ENCODE results near the gene TIPRL. TPM values are rescaled to one million over a fixed set of nuclear protein-coding genes. Genes with fewer than 3 reads are reported as not detected.

The TIPRL gene
- total RNA-seq, 4 donors from 2014 or later = 13.6 to 28.0 (median 22.5) TPM

DNA sequence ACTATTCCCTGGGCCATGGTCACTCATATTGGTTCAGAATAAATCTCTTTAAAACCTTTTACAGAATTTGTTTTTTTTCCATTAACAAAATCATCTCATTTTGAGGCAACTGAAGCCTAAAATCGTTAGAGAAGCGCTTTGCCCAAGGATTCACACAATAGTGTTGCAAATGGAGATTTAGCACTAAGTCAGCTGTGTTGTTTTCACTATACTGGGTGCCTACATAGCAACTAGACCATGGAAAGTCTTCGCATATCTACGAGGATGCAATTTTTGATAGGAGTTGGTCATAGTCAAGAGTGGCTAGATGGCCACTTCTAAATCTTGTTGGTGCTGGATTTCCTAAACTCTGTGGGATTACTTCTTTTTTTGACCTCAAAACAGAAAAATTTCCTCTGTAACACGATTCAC lies 530 bp upstream of the TIPRL start:
- no peak for TF ChIP-seq CTCF (IDR thresholded peaks at IDR 0.05; ENCODE audit: low read depth)

- no peak for TF ChIP-seq CTCF (IDR thresholded peaks at IDR 0.05; ENCODE audit: low read depth)
Observed at GRCh38 chr1:168179438-168180147, 831 bp downstream of the TIPRL start.

GRCh38 chr1:168180148-168180524 lies 1.4 kb downstream of the TIPRL start:
- TF ChIP-seq CTCF (IDR thresholded peaks at IDR 0.05; ENCODE audit: low read depth) = no peak

DNA sequence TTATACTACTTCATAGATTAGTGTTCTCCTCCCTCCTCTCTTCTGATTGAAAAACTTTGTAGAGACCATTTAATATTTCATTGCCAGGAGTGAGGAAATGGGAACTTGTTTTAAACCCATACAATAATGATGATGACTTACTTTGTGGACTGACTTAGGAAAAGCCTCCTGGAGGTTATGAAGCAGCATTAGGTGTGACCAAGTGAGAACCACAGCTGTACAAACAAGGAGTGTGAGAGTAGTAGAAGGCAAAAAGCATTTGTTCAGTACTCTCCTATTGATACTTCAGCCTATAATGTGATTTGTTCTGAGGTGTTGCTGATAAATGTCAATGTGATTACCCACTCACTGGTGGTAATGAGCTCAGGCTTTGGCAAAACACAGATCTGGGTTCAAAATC lies 8.4 kb downstream of the TIPRL start:
- no peak for TF ChIP-seq CTCF (IDR thresholded peaks at IDR 0.05; ENCODE audit: low read depth)

GRCh38 chr1:168190403-168190802 lies 11.6 kb downstream of the TIPRL start:
- TF ChIP-seq CTCF (IDR thresholded peaks at IDR 0.05; ENCODE audit: low read depth) = no peak

DNA sequence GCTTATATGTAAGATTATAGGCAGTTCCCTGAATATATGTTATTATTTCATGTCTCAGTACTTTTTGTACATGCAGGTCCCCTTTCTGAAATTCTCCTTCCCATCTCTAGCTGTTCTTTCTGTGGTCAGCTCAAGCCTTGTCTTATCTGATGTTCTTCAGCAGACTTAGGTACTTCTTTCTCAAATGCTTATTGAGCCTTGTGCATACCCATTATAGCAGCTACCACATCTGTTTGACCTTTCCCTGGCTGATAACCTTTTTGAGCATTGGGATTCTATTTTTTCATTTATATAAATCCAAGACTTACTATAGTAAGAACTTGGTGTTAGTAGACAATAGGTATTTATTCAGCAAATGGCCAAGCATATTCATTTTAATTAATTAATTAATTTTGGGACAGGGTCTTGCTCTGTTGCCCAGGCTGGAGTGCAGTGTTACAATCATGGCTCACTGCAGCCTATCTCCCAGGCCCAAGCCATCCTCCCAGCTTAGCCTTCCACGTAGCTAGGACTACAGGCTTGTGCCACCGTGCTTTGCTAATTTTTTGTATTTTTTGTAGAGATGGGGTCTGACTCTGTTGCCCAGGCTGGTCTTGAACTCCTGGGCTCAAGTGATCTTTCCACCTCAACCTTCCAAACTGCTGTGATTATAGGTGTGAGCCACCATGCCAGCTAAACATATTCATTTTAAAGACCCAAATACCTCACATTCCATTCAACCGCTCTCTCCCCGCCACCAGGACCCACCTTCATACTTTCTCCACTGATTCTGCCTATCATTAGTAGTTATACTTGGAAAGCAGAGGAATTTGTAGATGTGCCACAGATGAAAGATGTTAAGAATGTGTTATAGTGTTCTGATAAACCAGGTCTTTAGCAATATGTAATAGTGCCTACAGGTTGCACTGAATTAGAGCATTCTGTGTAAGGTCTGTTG lies 16.7 kb downstream of the TIPRL start:
- TF ChIP-seq CTCF (IDR thresholded peaks at IDR 0.05; ENCODE audit: low read depth) = no peak

DNA sequence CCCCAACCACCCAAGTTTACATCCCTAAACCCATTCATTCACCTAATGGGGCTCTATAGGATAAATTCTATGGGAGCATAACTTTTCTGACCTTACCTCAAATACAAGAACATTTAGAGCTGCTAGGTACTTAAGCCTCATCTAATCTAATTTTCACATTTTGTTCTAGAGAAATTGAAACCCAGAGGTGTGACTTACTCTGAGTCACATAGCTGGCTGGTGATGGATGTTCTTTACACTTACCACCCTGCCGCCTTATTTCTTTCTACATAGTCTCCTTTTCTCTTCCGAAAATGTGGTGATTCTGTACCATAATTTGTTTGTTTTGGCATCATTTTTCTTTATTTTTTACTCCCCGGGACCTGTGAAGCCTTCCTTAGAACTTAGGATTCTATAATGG lies 20.3 kb downstream of the TIPRL start:
- TF ChIP-seq CTCF (IDR thresholded peaks at IDR 0.05; ENCODE audit: low read depth) = no peak

Measured in subcutaneous adipose tissue (tissue), 4 donors.